Smooth muscle cell (in vitro differentiated cells): ENCODE measurements around the gene ZNF407. TPM values are rescaled to one million over a fixed set of nuclear protein-coding genes. Genes with fewer than 3 reads are reported as not detected.

Experiments used
- DNase-seq: peaks from one replicate; lab custom pipeline; 2025; ENCODE audit not compliant: unreplicated experiment; lab: John Stamatoyannopoulos, UW
- H2AFZ ChIP-seq: fragments of 200-600 bp; sonication (generic); 2 replicates; pipeline ENCODE4 v1.6.0; 2016; ENCODE audit warnings: antibody characterized with exemption, low read depth, mild to moderate bottlenecking
- H3F3A ChIP-seq: fragments of 200-600 bp; sonication (generic); 2 replicates; pipeline ENCODE4 v1.6.0; 2017; ENCODE audit warnings: antibody characterized with exemption, low read depth
- H3K27ac ChIP-seq: fragments of 200-600 bp; sonication (generic); 2 replicates; pipeline ENCODE4 v1.5.1; 2016; ENCODE audit warnings: low read depth, mild to moderate bottlenecking
- H3K27me3 ChIP-seq: fragments of 200-600 bp; sonication (generic); 2 replicates; pipeline ENCODE4 v1.6.1; 2016; ENCODE audit warnings: low read depth, mild to moderate bottlenecking
- H3K36me3 ChIP-seq: fragments of 200-600 bp; sonication (generic); 2 replicates; pipeline ENCODE4 v1.5.1; 2016; ENCODE audit warnings: low read depth
- H3K4me1 ChIP-seq: fragments of 200-600 bp; sonication (generic); 2 replicates; pipeline ENCODE4 v1.5.1; 2016; ENCODE audit warnings: low read depth
- H3K4me2 ChIP-seq: fragments of 200-600 bp; sonication (generic); 2 replicates; pipeline ENCODE4 v1.6.0; 2016; ENCODE audit warnings: mild to moderate bottlenecking
- H3K4me3 ChIP-seq: fragments of 200-600 bp; sonication (generic); 2 replicates; pipeline ENCODE4 v1.5.1; 2016; ENCODE audit warnings: mild to moderate bottlenecking
- H3K79me2 ChIP-seq: fragments of 200-600 bp; sonication (generic); 2 replicates; pipeline ENCODE4 v1.6.0; 2016; ENCODE audit warnings: low read depth, mild to moderate bottlenecking
- H3K9ac ChIP-seq: fragments of 200-600 bp; sonication (generic); 2 replicates; pipeline ENCODE4 v1.6.0; 2016; ENCODE audit warnings: low read depth
- H3K9me3 ChIP-seq: fragments of 200-600 bp; sonication (generic); replicated peaks from 2 replicates; pipeline ENCODE4 v1.5.1; 2016; ENCODE audit warnings: low read depth
- H4K20me1 ChIP-seq: fragments of 200-600 bp; sonication (generic); 2 replicates; pipeline ENCODE4 v1.6.0; 2016; ENCODE audit warnings: low read depth
- WGBS: methylation state at CpG from one replicate; pipeline ENCODE4 v1.1.7; 2016; ENCODE audit warnings: low lambda C conversion rate; 5-methylcytosine and 5-hydroxymethylcytosine counted together
- polyA plus RNA-seq: library from polyadenylated mRNA; unstranded; fragments of >200 nt; fragmentation: Nextera tagmentation; extraction: Ambion mirVana; gene quantifications from 2 replicates; pipeline ENCODE4 v1.2.1, GENCODE V29; 2016
- total RNA-seq: library from RNA; depleted of rRNA; stranded (reverse); fragments of >200 nt; gene quantifications from 2 replicates; pipeline ENCODE4 v1.2.3, GENCODE V29; 2014
- TF ChIP-seq, protein P1 (sequence below): fragments of 200-600 bp; sonication (generic); IDR thresholded peaks from 2 replicates; pipeline ENCODE4 v1.5.1; 2017; ENCODE audit warnings: borderline replicate concordance, mild to moderate bottlenecking, antibody characterized with exemption; ENCODE audit not compliant: insufficient read depth, poor library complexity, severe bottlenecking

The ZNF407 gene
- total and polyA plus RNA-seq, 2 experiments from 2014 or later = 4.5 to 11.5 TPM

DNA sequence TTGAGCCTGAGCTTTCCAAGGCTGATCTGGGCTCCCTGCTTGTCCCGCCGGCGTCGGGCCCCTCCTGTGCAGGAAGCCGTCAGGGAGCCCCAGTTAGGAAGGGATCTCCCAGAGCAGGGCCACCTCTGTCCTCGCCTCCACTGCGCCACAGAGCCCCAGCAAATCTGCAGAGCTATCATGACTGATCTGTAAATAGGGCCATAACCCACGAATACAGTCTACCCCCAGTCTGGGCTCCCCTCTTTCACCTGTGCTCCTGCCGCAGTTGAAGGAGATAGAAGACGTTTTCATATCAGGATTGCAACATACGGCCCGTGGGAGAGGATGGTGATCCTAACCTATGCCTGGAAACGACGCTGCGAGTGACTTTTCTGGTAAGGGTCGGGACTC lies 472.6 kb downstream of the ZNF407 start:
- H3K27me3 ChIP-seq = no peaks in the 10 kb centered on the region
- WGBS = 93% methylated on average over 16 of the region's 16 CpGs
- no peaks in the 10 kb centered on the region for H3F3A ChIP-seq
- no peaks in the 10 kb centered on the region for H4K20me1 ChIP-seq
- no peak for DNase-seq
- H3K9ac ChIP-seq = no peak overlapping the region
- TF ChIP-seq, protein P1, sequence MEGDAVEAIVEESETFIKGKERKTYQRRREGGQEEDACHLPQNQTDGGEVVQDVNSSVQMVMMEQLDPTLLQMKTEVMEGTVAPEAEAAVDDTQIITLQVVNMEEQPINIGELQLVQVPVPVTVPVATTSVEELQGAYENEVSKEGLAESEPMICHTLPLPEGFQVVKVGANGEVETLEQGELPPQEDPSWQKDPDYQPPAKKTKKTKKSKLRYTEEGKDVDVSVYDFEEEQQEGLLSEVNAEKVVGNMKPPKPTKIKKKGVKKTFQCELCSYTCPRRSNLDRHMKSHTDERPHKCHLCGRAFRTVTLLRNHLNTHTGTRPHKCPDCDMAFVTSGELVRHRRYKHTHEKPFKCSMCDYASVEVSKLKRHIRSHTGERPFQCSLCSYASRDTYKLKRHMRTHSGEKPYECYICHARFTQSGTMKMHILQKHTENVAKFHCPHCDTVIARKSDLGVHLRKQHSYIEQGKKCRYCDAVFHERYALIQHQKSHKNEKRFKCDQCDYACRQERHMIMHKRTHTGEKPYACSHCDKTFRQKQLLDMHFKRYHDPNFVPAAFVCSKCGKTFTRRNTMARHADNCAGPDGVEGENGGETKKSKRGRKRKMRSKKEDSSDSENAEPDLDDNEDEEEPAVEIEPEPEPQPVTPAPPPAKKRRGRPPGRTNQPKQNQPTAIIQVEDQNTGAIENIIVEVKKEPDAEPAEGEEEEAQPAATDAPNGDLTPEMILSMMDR = no peak
- no peaks in the 10 kb centered on the region for H3K9me3 ChIP-seq
- H3K4me1 ChIP-seq = peaks cover 3% of the 10 kb centered on the region
- no peak overlapping the region for H3K4me2 ChIP-seq
- no peak overlapping the region for H2AFZ ChIP-seq
- peak overlapping the region; percentile 67 for H3K27ac ChIP-seq
- H3K36me3 ChIP-seq = no peaks in the 10 kb centered on the region
- H3K79me2 ChIP-seq = no peaks in the 10 kb centered on the region
- H3K4me3 ChIP-seq = no peak overlapping the region

DNA sequence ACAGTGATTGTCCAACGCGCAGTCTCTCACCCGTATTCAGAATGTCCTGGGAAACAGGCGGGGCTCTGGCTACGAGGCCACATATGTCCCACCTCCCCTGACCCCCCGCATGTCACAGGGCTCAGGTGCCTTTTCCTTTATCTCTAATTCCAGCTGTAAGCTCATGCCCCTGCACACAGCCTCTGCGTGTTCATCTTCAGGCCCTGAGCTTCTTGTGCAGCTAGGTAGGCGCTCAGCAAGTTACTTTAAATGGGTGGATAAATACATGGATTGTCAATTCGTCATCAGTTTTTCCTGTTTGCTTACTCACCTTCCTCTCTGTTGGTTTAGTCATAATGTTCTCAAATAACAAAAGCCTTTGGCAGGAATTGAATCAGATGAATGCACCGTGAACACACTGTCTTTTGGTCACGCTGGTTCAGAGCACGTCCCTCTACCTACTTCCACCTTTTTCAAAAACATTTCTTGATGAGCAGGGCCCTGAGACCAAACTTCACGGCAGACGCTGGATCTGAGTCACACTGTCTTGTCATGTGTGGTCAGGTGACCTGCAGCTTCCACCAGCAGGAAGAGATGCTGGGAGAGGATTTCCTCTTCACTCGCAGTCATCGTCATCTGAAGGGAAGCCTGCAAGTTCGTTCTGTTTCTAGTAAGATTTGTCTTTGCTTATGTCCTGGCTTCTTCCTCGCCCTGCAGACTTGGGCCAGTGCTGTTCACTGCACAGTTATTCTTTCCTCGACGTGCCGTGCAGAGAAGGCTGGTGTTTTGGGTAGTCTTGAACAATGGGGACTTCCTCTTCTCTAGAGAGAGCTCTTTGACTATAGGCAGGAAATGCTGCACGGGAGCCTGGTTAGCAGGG lies 473.2 kb downstream of the ZNF407 start:
- H3K9ac ChIP-seq = peak overlapping the region; percentile 20
- no peaks in the 10 kb centered on the region for H3K9me3 ChIP-seq
- no peaks in the 10 kb centered on the region for H3F3A ChIP-seq
- H3K4me3 ChIP-seq = no peak overlapping the region
- peaks cover 3% of the 10 kb centered on the region for H3K4me1 ChIP-seq
- peak overlapping the region; percentile 30 for H2AFZ ChIP-seq
- H3K27ac ChIP-seq = peak overlapping the region; percentile 67
- H3K4me2 ChIP-seq = peak overlapping the region; percentile 20
- no peak for DNase-seq
- 70% methylated on average over 22 of the region's 22 CpGs for WGBS
- no peaks in the 10 kb centered on the region for H4K20me1 ChIP-seq
- TF ChIP-seq, protein P1 = no peak
- no peaks in the 10 kb centered on the region for H3K27me3 ChIP-seq
- no peaks in the 10 kb centered on the region for H3K36me3 ChIP-seq
- H3K79me2 ChIP-seq = no peaks in the 10 kb centered on the region

DNA sequence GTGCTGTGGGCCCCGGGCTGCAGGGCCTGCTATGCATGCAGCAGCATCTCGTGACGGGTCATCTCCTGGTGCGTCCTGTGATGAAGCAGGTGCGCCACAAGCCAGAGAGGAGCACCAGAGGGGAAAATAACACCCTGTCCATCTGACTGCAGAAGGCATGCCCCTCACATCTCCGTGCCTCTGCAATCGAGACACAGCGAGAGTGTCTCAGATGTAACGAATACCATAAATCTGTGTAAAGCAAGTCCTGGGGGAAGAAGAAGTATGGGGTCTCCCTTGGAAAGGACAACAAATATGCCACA lies 473.8 kb downstream of the ZNF407 start:
- Histone ChIP-seq H3K9me3 (no peaks in the 10 kb centered on the region), H3K4me1 (peaks cover 3% of the 10 kb centered on the region), H3K79me2 (no peaks in the 10 kb centered on the region), H4K20me1 (no peaks in the 10 kb centered on the region), H3K36me3 (no peaks in the 10 kb centered on the region), H2AFZ (no peak overlapping the region), H3K27ac (no peak overlapping the region), H3K4me2 (no peak overlapping the region), H3K27me3 (no peaks in the 10 kb centered on the region), H3K9ac (no peak overlapping the region), H3K4me3 (no peak overlapping the region), H3F3A (no peaks in the 10 kb centered on the region)
- TF ChIP-seq, protein P1 = no peak
- DNase-seq = no peak
- WGBS = 97% methylated on average over 9 of the region's 9 CpGs
